Measurements from ENCODE around the gene FRRS1. TPM values are rescaled to one million over a fixed set of nuclear protein-coding genes. Genes with fewer than 3 reads are reported as not detected.

FRRS1 gene
- total and polyA plus RNA-seq, 2 experiments from 2014 or later: 0.13 to 3.9 TPM

GRCh38 chr1:99731384-99731783 is 35.1 kb downstream of the FRRS1 start:
- H3K79me2 ChIP-seq (ENCODE audit: insufficient read depth): no peaks in the 10 kb centered on the region
- no peak overlapping the region for H3K4me2 ChIP-seq (ENCODE audit: unreplicated experiment)
- H4K20me1 ChIP-seq (ENCODE audit: insufficient read depth): no peaks in the 10 kb centered on the region
- TF ChIP-seq EZH2phosphoT487 (IDR thresholded peaks at IDR 0.05; ENCODE audit: insufficient read depth, low read depth): no peak
- TF ChIP-seq EZH2 (IDR thresholded peaks at IDR 0.05; ENCODE audit: insufficient read depth, poor library complexity, severe bottlenecking): no peak
- H2AFZ ChIP-seq: no peak overlapping the region
- no peak overlapping the region for H3K9ac ChIP-seq
- 85 to 91% methylated on average over 1 of the region's 1 CpG for WGBS, 2 experiments (ENCODE audit: low coverage in 1 of 2, low lambda C conversion rate in 2 of 2, missing lambda C conversion rate in 2 of 2)
- H3F3A ChIP-seq (ENCODE audit: insufficient read depth): 0 out of 2 replicates have a peak, but pooled peaks cover 3% of the 10 kb centered on the region
- peaks cover 9% of the 10 kb centered on the region for H3K4me1 ChIP-seq (ENCODE audit: insufficient read depth)
- no peaks in the 10 kb centered on the region for H3K36me3 ChIP-seq (ENCODE audit: low read depth)
- in situ Hi-C loops (cut with MboI): no loop called here
- H3K27ac ChIP-seq: no peak overlapping the region
- DNase-seq: peak; percentile 15
- no peaks in the 10 kb centered on the region for H3K9me2 ChIP-seq (ENCODE audit: insufficient read depth)
- H3K9me3 ChIP-seq (ENCODE audit: low read depth): no peaks in the 10 kb centered on the region
- H3K4me3 ChIP-seq: no peak overlapping the region
- H3K27me3 ChIP-seq (replicated peaks; ENCODE audit: insufficient read depth): no peaks in the 10 kb centered on the region

- Histone ChIP-seq H3K36me3 (ENCODE audit: low read depth) (no peaks in the 10 kb centered on the region), H3K27ac (no peak overlapping the region), H3K4me3 (no peak overlapping the region), H3K79me2 (ENCODE audit: insufficient read depth) (no peaks in the 10 kb centered on the region), H3K27me3 (replicated peaks; ENCODE audit: insufficient read depth) (no peaks in the 10 kb centered on the region), H3K4me1 (ENCODE audit: insufficient read depth) (peaks cover 9% of the 10 kb centered on the region), H3F3A (ENCODE audit: insufficient read depth) (0 out of 2 replicates have a peak, but pooled peaks cover 3% of the 10 kb centered on the region), H4K20me1 (ENCODE audit: insufficient read depth) (no peaks in the 10 kb centered on the region), H3K4me2 (ENCODE audit: unreplicated experiment) (no peak overlapping the region), H2AFZ (no peak overlapping the region), H3K9ac (no peak overlapping the region), H3K9me3 (ENCODE audit: low read depth) (no peaks in the 10 kb centered on the region), H3K9me2 (ENCODE audit: insufficient read depth) (no peaks in the 10 kb centered on the region)
- TF ChIP-seq EZH2 (IDR thresholded peaks at IDR 0.05; ENCODE audit: insufficient read depth, poor library complexity, severe bottlenecking): no peak
- in situ Hi-C loops (cut with MboI): no loop called here
- WGBS, 2 experiments (ENCODE audit: low coverage in 1 of 2, low lambda C conversion rate in 2 of 2, missing lambda C conversion rate in 2 of 2): 88 to 91% methylated on average over 4 of the region's 4 CpGs
- peak; percentile 49 for DNase-seq
Measured at GRCh38 chr1:99728494-99729235, 37.8 kb downstream of the FRRS1 start.

- WGBS, 2 experiments (ENCODE audit: low coverage in 1 of 2, low lambda C conversion rate in 2 of 2, missing lambda C conversion rate in 2 of 2): 72 to 76% methylated on average over 4 of the region's 4 CpGs
- Histone ChIP-seq H4K20me1 (ENCODE audit: insufficient read depth) (no peaks in the 10 kb centered on the region), H3K4me3 (no peak overlapping the region), H3K4me1 (ENCODE audit: insufficient read depth) (peaks cover 9% of the 10 kb centered on the region), H3K9me3 (ENCODE audit: low read depth) (no peaks in the 10 kb centered on the region), H3K27me3 (replicated peaks; ENCODE audit: insufficient read depth) (no peaks in the 10 kb centered on the region), H3F3A (ENCODE audit: insufficient read depth) (0 out of 2 replicates have a peak, but pooled peaks cover 3% of the 10 kb centered on the region), H2AFZ (no peak overlapping the region), H3K9me2 (ENCODE audit: insufficient read depth) (no peaks in the 10 kb centered on the region), H3K36me3 (ENCODE audit: low read depth) (no peaks in the 10 kb centered on the region), H3K27ac (no peak overlapping the region), H3K4me2 (ENCODE audit: unreplicated experiment) (no peak overlapping the region), H3K79me2 (ENCODE audit: insufficient read depth) (no peaks in the 10 kb centered on the region), H3K9ac (no peak overlapping the region)
- TF ChIP-seq EZH2 (IDR thresholded peaks at IDR 0.05; ENCODE audit: insufficient read depth, poor library complexity, severe bottlenecking) (no peak), EZH2phosphoT487 (IDR thresholded peaks at IDR 0.05; ENCODE audit: insufficient read depth, low read depth) (no peak)
- in situ Hi-C loops (cut with MboI): no loop called here
- DNase-seq: peak; percentile 39
Measured at GRCh38 chr1:99727575-99728185, 38.8 kb downstream of the FRRS1 start.

GRCh38 chr1:99726818-99727217 is 39.6 kb downstream of the FRRS1 start:
- no peak overlapping the region for H3K9ac ChIP-seq
- H3K4me2 ChIP-seq (ENCODE audit: unreplicated experiment): no peak overlapping the region
- in situ Hi-C loops (cut with MboI): no loop called here
- no peak for TF ChIP-seq EZH2phosphoT487 (IDR thresholded peaks at IDR 0.05; ENCODE audit: insufficient read depth, low read depth)
- no peak for TF ChIP-seq EZH2 (IDR thresholded peaks at IDR 0.05; ENCODE audit: insufficient read depth, poor library complexity, severe bottlenecking)
- H3K27ac ChIP-seq: no peak overlapping the region
- H3K4me3 ChIP-seq: no peak overlapping the region
- H3K79me2 ChIP-seq (ENCODE audit: insufficient read depth): no peaks in the 10 kb centered on the region
- no peaks in the 10 kb centered on the region for H4K20me1 ChIP-seq (ENCODE audit: insufficient read depth)
- H3K36me3 ChIP-seq (ENCODE audit: low read depth): no peaks in the 10 kb centered on the region
- WGBS, 2 experiments (ENCODE audit: low coverage in 1 of 2, low lambda C conversion rate in 2 of 2, missing lambda C conversion rate in 2 of 2): 93 to 99% methylated on average over 2 of the region's 2 CpGs
- H3K9me3 ChIP-seq (ENCODE audit: low read depth): no peaks in the 10 kb centered on the region
- H2AFZ ChIP-seq: no peak overlapping the region
- H3K4me1 ChIP-seq (ENCODE audit: insufficient read depth): peaks cover 9% of the 10 kb centered on the region
- DNase-seq: no peak
- H3F3A ChIP-seq (ENCODE audit: insufficient read depth): 0 out of 2 replicates have a peak, but pooled peaks cover 3% of the 10 kb centered on the region
- H3K27me3 ChIP-seq (replicated peaks; ENCODE audit: insufficient read depth): no peaks in the 10 kb centered on the region
- H3K9me2 ChIP-seq (ENCODE audit: insufficient read depth): no peaks in the 10 kb centered on the region

Data from GM23248 (cell line).